IMR-90 (cell line): Measurements from ENCODE around the gene ATP2C2. TPM values are rescaled to one million over a fixed set of nuclear protein-coding genes. Genes with fewer than 3 reads are reported as not detected.

Experiments used
- ATAC-seq: fragments of 200-7000 bp; cut with Tn5 transposase; 2 replicates; pipeline ENCODE4 v1.9.1; 2020; ENCODE audit warnings: low read depth, mild to moderate bottlenecking, moderate library complexity
- BruUV-seq: library from RNA; stranded (reverse); fragments of 400-500 nt; replicated peaks from 2 replicates; lab custom pipeline; 2021; lab: Mats Ljungman, UMichigan
- CTCF ChIA-PET: fragments of 300-600 bp; formaldehyde crosslinking; extraction: SDS; loops from one replicate; lab custom pipeline; 2021; ENCODE audit warnings: antibody characterized with exemption; lab: Yijun Ruan, JAX
- POLR2A ChIA-PET: fragments of 300-600 bp; sonication (Branson Sonifier 250); formaldehyde crosslinking; loops from one replicate; lab custom pipeline; 2022; ENCODE audit warnings: antibody characterized with exemption; ENCODE audit not compliant: unreplicated experiment; lab: Charles Lee
- DNase-seq: peaks from one replicate; pipeline ENCODE4 v3.0.0; 2013
- H2AFZ ChIP-seq: replicated peaks from 2 replicates; pipeline ENCODE3; 2013; ENCODE audit warnings: low read length, mild to moderate bottlenecking; ENCODE audit not compliant: poor library complexity
- H2AK5ac ChIP-seq: 2 replicates; pipeline ENCODE4 v1.6.1; 2013; ENCODE audit warnings: low read depth, low read length, inconsistent platforms
- H2AK9ac ChIP-seq: replicated peaks from 2 replicates; pipeline ENCODE3; 2013; ENCODE audit warnings: mild to moderate bottlenecking, low read depth, low read length, moderate library complexity; ENCODE audit not compliant: poor library complexity
- H2BK120ac ChIP-seq: 2 replicates; pipeline ENCODE4 v1.6.1; 2013; ENCODE audit warnings: low read depth, low read length, inconsistent platforms
- H2BK15ac ChIP-seq: 3 replicates; pipeline ENCODE4 v1.6.1; 2013; ENCODE audit warnings: low read depth, low read length, inconsistent platforms
- H2BK20ac ChIP-seq: 2 replicates; pipeline ENCODE4 v1.6.1; 2013; ENCODE audit warnings: low read depth, mild to moderate bottlenecking, inconsistent platforms, low read length, moderate library complexity
- H2BK5ac ChIP-seq: 2 replicates; pipeline ENCODE4 v1.6.1; 2013; ENCODE audit warnings: mild to moderate bottlenecking, low read depth, low read length, inconsistent platforms; ENCODE audit not compliant: poor library complexity, severe bottlenecking
- H3K14ac ChIP-seq: replicated peaks from 2 replicates; pipeline ENCODE4 v1.6.1; 2013; ENCODE audit warnings: low read depth, low read length, inconsistent platforms
- H3K18ac ChIP-seq: 2 replicates; pipeline ENCODE4 v1.6.1; 2013; ENCODE audit warnings: low read depth, low read length, control low read depth
- H3K23ac ChIP-seq: 2 replicates; pipeline ENCODE4 v1.6.1; 2013; ENCODE audit warnings: low read depth, low read length, inconsistent platforms
- H3K27ac ChIP-seq: 2 replicates; pipeline ENCODE4 v1.5.1; 2013; ENCODE audit warnings: mild to moderate bottlenecking, control low read depth, low read length; ENCODE audit not compliant: insufficient read depth
- H3K27me3 ChIP-seq: 2 replicates; pipeline ENCODE4 v1.6.1; 2013; ENCODE audit warnings: low read length; ENCODE audit not compliant: control insufficient read depth, insufficient read depth
- H3K36me3 ChIP-seq: 2 replicates; pipeline ENCODE4 v1.6.1; 2013; ENCODE audit warnings: low read length, mixed read lengths; ENCODE audit not compliant: control insufficient read depth, insufficient read depth
- H3K4ac ChIP-seq: 2 replicates; pipeline ENCODE4 v1.6.1; 2013; ENCODE audit warnings: low read depth, low read length, inconsistent platforms
- H3K4me1 ChIP-seq: 2 replicates; pipeline ENCODE4 v1.6.1; 2013; ENCODE audit warnings: low read length, mixed read lengths; ENCODE audit not compliant: control insufficient read depth, insufficient read depth
- H3K4me2 ChIP-seq: 2 replicates; pipeline ENCODE4 v1.6.1; 2013; ENCODE audit warnings: low read depth, mild to moderate bottlenecking, control low read depth, low read length, moderate library complexity
- H3K4me3 ChIP-seq: 2 replicates; pipeline ENCODE4 v1.5.1; 2013; ENCODE audit warnings: low read depth, mild to moderate bottlenecking, control low read depth, low read length, moderate library complexity; ENCODE audit not compliant: insufficient read depth
- H3K56ac ChIP-seq: 2 replicates; pipeline ENCODE4 v1.6.1; 2013; ENCODE audit warnings: low read length, inconsistent platforms; ENCODE audit not compliant: insufficient read depth; ENCODE audit errors: extremely low read depth
- H3K79me1 ChIP-seq, 2 experiments: 2 replicates each; pipeline ENCODE4 v1.6.1; 2013; ENCODE audit warnings: low read length in 2 of 2, inconsistent platforms in 1 of 2, low read depth in 1 of 2
- H3K9ac ChIP-seq: 2 replicates; pipeline ENCODE4 v1.6.1; 2013; ENCODE audit warnings: low read depth, low read length, control low read depth
- H3K9me1 ChIP-seq: 2 replicates; pipeline ENCODE4 v1.6.1; 2013; ENCODE audit warnings: low read length, inconsistent platforms; ENCODE audit not compliant: insufficient read depth
- H3K9me3 ChIP-seq: 2 replicates; pipeline ENCODE4 v1.6.1; 2013; ENCODE audit warnings: low read length; ENCODE audit not compliant: control insufficient read depth, insufficient read depth
- H4K20me1 ChIP-seq: 2 replicates; pipeline ENCODE4 v1.6.1; 2013; ENCODE audit warnings: low read length, inconsistent platforms; ENCODE audit not compliant: insufficient read depth
- H4K5ac ChIP-seq: 2 replicates; pipeline ENCODE4 v1.6.1; 2013; ENCODE audit warnings: mild to moderate bottlenecking, low read depth, low read length, control low read depth
- H4K8ac ChIP-seq, 2 experiments: 2 replicates each; pipeline ENCODE4 v1.6.1; 2013; ENCODE audit warnings: low read depth in 2 of 2, low read length in 2 of 2, control low read depth in 1 of 2, inconsistent platforms in 1 of 2
- H4K91ac ChIP-seq: 2 replicates; pipeline ENCODE4 v1.6.1; 2013; ENCODE audit warnings: low read depth, low read length, inconsistent platforms; ENCODE audit not compliant: insufficient read depth
- CEBPB ChIP-seq: IDR thresholded peaks from 2 replicates; pipeline ENCODE4 v1.6.1; 2012; ENCODE audit warnings: low read depth, low read length, improper control_type of control experiment
- CHD1 ChIP-seq: IDR thresholded peaks from 2 replicates; pipeline ENCODE4 v1.6.1; 2012; ENCODE audit warnings: low read depth, low read length, improper control_type of control experiment
- MAZ ChIP-seq: IDR thresholded peaks from 2 replicates; pipeline ENCODE4 v1.6.1; 2012; ENCODE audit warnings: low read depth, mild to moderate bottlenecking, low read length, improper control_type of control experiment, moderate library complexity, borderline replicate concordance
- MXI1 ChIP-seq: IDR thresholded peaks from 2 replicates; pipeline ENCODE4 v1.6.1; 2012; ENCODE audit warnings: low read depth, mild to moderate bottlenecking, low read length, moderate library complexity, borderline replicate concordance
- NFE2L2 ChIP-seq: fragments of 150-350 bp; IDR thresholded peaks from 2 replicates; pipeline ENCODE4 v1.6.1; 2016; ENCODE audit warnings: low read depth, mild to moderate bottlenecking, low read length
- RAD21 ChIP-seq: IDR thresholded peaks from 2 replicates; pipeline ENCODE4 v1.6.1; 2012; ENCODE audit warnings: low read length, improper control_type of control experiment
- RCOR1 ChIP-seq: IDR thresholded peaks from 2 replicates; pipeline ENCODE4 v1.6.1; 2012; ENCODE audit warnings: mild to moderate bottlenecking, low read length, improper control_type of control experiment; ENCODE audit not compliant: insufficient replicate concordance
- RFX5 ChIP-seq: IDR thresholded peaks from 2 replicates; pipeline ENCODE4 v1.8.0; 2012; ENCODE audit warnings: low read depth, mild to moderate bottlenecking, low read length, moderate library complexity
- WGBS, 2 experiments: methylation state at CpG; one replicate each; pipeline versions ENCODE4 v1.1.5 to v1.1.7; 2013; ENCODE audit warnings: missing lambda C conversion rate in 2 of 2; ENCODE audit not compliant: insufficient read length in 1 of 2; ENCODE audit errors: extremely low coverage in 2 of 2; 5-methylcytosine and 5-hydroxymethylcytosine counted together
- dilution Hi-C: fragments of 300-500 bp; cut with HindIII; formaldehyde crosslinking; loops from one replicate; pipeline ENCODE4 v1.14.3; 2018; ENCODE audit warnings: low sequenced_read_pairs; ENCODE audit not compliant: unreplicated experiment
- in situ Hi-C: fragments of 300-500 bp; cut with MboI; formaldehyde crosslinking; loops from 3 replicates; pipeline ENCODE4 v1.14.3; 2019; ENCODE audit warnings: low sequenced_read_pairs, inconsistent platforms, mixed read lengths
- intact Hi-C: fragments of 100-400 bp; cut with micrococcal nuclease; formaldehyde crosslinking; loops from 2 replicates; pipeline ENCODE4 v1.10.0; 2022
- polyA plus RNA-seq, 3 experiments: library from polyadenylated mRNA; depleted of rRNA; stranded (reverse); fragments of >200 nt; gene quantifications; 2 replicates each; pipeline ENCODE4 v1.2.3, GENCODE V29; 2012; ENCODE audit warnings: low replicate concordance in 1 of 3
- total RNA-seq: library from RNA; depleted of rRNA; stranded (reverse); fragments of >200 nt; gene quantifications from 2 replicates; pipeline ENCODE4 v1.2.3, GENCODE V29; 2012
- TF ChIP-seq, protein P1 (sequence below): fragments of 150-350 bp; IDR thresholded peaks from 2 replicates; pipeline ENCODE4 v1.6.1; 2016; ENCODE audit warnings: low read depth, mild to moderate bottlenecking, low read length, moderate library complexity, borderline replicate concordance
- TF ChIP-seq, protein P2 (sequence below): fragments of 150-350 bp; IDR thresholded peaks from 2 replicates; pipeline ENCODE4 v1.6.1; 2017; ENCODE audit warnings: mild to moderate bottlenecking, antibody characterized with exemption, low read length, low read depth

The ATP2C2 gene
- total and polyA plus RNA-seq, 2 of the 4 experiments (the other 2 are of a cell fraction) = not detected

DNA sequence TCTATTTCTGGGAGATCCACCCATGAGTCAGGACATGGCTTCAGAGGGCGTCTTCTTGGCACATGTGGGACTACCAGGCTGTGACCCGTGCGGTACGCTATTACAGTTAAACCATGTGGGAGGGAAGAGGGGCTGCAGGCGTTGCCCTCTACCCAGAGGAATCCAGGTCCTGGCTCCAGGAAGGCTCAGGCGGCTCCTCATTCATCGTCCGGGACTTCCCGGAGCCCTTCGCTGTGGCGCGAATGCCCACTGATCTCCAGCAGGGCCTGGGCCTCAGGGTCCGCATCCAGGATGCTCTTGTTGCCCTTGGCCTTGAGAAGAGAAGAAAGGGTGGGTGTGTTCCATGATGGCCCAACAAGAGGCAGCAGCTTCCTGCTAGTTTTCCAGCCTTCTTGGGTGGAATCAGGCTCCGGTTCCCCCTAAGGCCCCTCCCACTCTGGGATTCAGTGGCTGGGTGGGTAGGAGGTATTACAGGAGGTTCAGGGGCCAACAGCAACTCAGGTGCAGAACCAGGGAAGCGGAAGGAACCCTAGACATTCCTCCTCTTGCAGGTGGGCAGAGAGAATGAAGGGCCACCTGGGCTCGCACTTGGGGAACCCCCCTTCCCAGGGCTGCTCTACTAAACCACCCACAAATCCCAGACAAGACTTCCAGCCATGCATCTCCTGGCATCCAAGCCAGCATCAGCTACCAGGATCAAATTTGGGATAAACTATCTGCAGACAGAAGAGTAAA is 111.5 kb downstream of the ATP2C2 start:
- no peak overlapping the region for H2AK5ac ChIP-seq
- no peak for DNase-seq
- H2BK120ac ChIP-seq = no peak overlapping the region
- no peak overlapping the region for H3K18ac ChIP-seq
- H3K79me1 ChIP-seq = peaks cover 6 to 77% of the 10 kb centered on the region in 2 experiments
- POLR2A ChIA-PET = no interaction called here
- no peaks in the 10 kb centered on the region for H3K27me3 ChIP-seq
- no peak overlapping the region for H3K56ac ChIP-seq
- H4K91ac ChIP-seq = no peak overlapping the region
- peaks cover 27% of the 10 kb centered on the region for H4K20me1 ChIP-seq
- H3K14ac ChIP-seq = no peak overlapping the region
- no peak overlapping the region for H3K23ac ChIP-seq
- CTCF ChIA-PET = no interaction called here
- no peaks in the 10 kb centered on the region for H3K9me3 ChIP-seq
- no peak overlapping the region for H2BK20ac ChIP-seq
- H4K5ac ChIP-seq = no peak overlapping the region
- dilution Hi-C loops = no loop called here
- BruUV-seq = no TSS peak
- no peak overlapping the region for H3K4ac ChIP-seq
- peaks cover 10% of the 10 kb centered on the region for H3K9me1 ChIP-seq
- no peak overlapping the region for H3K27ac ChIP-seq
- H3K4me3 ChIP-seq = no peak overlapping the region
- H3K9ac ChIP-seq = no peak overlapping the region
- 97% methylated on average over 5 of the region's 16 CpGs; no CpG with 5 or more reads in 1 of the 2 experiments for WGBS, 2 experiments
- ATAC-seq = no peak
- peaks cover 39% of the 10 kb centered on the region for H3K36me3 ChIP-seq
- peaks cover 8% of the 10 kb centered on the region for H3K4me1 ChIP-seq
- in situ Hi-C loops = loop anchor here (10.0 to 25.0 kb wide), 2 partner anchors 395 to 518 kb away; partner anchors contain the start of genes NECAB2 and OSGIN1
- TF ChIP-seq, protein P1, sequence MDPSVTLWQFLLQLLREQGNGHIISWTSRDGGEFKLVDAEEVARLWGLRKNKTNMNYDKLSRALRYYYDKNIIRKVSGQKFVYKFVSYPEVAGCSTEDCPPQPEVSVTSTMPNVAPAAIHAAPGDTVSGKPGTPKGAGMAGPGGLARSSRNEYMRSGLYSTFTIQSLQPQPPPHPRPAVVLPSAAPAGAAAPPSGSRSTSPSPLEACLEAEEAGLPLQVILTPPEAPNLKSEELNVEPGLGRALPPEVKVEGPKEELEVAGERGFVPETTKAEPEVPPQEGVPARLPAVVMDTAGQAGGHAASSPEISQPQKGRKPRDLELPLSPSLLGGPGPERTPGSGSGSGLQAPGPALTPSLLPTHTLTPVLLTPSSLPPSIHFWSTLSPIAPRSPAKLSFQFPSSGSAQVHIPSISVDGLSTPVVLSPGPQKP = no peak
- TF ChIP-seq NFE2L2 (no peak), RCOR1 (no peak), CEBPB (no peak), MXI1 (no peak), MAZ (no peak), RAD21 (no peak), RFX5 (no peak), CHD1 (no peak)
- TF ChIP-seq, protein P2, sequence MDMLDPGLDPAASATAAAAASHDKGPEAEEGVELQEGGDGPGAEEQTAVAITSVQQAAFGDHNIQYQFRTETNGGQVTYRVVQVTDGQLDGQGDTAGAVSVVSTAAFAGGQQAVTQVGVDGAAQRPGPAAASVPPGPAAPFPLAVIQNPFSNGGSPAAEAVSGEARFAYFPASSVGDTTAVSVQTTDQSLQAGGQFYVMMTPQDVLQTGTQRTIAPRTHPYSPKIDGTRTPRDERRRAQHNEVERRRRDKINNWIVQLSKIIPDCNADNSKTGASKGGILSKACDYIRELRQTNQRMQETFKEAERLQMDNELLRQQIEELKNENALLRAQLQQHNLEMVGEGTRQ = no peak
- no peak overlapping the region for H3K4me2 ChIP-seq
- no peak overlapping the region for H2AK9ac ChIP-seq
- no peak overlapping the region for H2BK5ac ChIP-seq
- H4K8ac ChIP-seq = no peak overlapping the region
- intact Hi-C loops = loop anchor here (2.0 to 10.0 kb wide), 2 partner anchors 207 to 365 kb away; partner anchors contain the start of gene MBTPS1
- no peak overlapping the region for H2AFZ ChIP-seq
- no peak overlapping the region for H2BK15ac ChIP-seq
